IMR-90 (cell line): ENCODE results near the gene IL17C.

Experiments
- BHLHE40 ChIP-seq: fragments of 150-350 bp; IDR thresholded peaks from 2 replicates; pipeline ENCODE4 v1.6.1; 2016; ENCODE audit warnings: mild to moderate bottlenecking, low read depth, low read length
- CHD1 ChIP-seq: IDR thresholded peaks from 2 replicates; pipeline ENCODE4 v1.6.1; 2012; ENCODE audit warnings: low read depth, low read length, improper control_type of control experiment
- CTCF ChIP-seq: conservative IDR thresholded peaks from 2 replicates; pipeline ENCODE4 v1.5.1; 2012; ENCODE audit warnings: mild to moderate bottlenecking, low read depth, low read length, improper control_type of control experiment
- FOS ChIP-seq: fragments of 150-350 bp; IDR thresholded peaks from 2 replicates; pipeline ENCODE4 v1.6.1; 2016; ENCODE audit warnings: low read depth, low read length
- POLR2A ChIP-seq: IDR thresholded peaks from 2 replicates; pipeline ENCODE4 v1.6.1; 2012; ENCODE audit warnings: mild to moderate bottlenecking, low read depth, low read length
- RAD21 ChIP-seq: IDR thresholded peaks from 2 replicates; pipeline ENCODE4 v1.6.1; 2012; ENCODE audit warnings: low read length, improper control_type of control experiment
- RCOR1 ChIP-seq: IDR thresholded peaks from 2 replicates; pipeline ENCODE4 v1.6.1; 2012; ENCODE audit warnings: mild to moderate bottlenecking, low read length, improper control_type of control experiment; ENCODE audit not compliant: insufficient replicate concordance
- RFX5 ChIP-seq: IDR thresholded peaks from 2 replicates; pipeline ENCODE4 v1.8.0; 2012; ENCODE audit warnings: low read depth, mild to moderate bottlenecking, low read length, moderate library complexity

- TF ChIP-seq CHD1 (no peak), CTCF (no peak), POLR2A (no peak), RAD21 (no peak), RFX5 (no peak), BHLHE40 (no peak), RCOR1 (no peak), FOS (no peak)
These were observed 18.1 kb downstream of the IL17C start for GRCh38 chr16:88656291-88656980.
